CD14-positive monocyte (primary cell): Measurements from ENCODE around the gene KIF26B. TPM values are rescaled to one million over a fixed set of nuclear protein-coding genes. Genes with fewer than 3 reads are reported as not detected.

Experiments
- DNase-seq, 3 donors: peaks; one replicate each; pipeline ENCODE4 v3.0.0-alpha.2; 2011 to 2022
- H2AFZ ChIP-seq: 2 replicates; pipeline ENCODE4 v1.6.0; 2012; ENCODE audit warnings: mild to moderate bottlenecking, low read depth, low read length, inconsistent platforms; ENCODE audit not compliant: insufficient read depth, poor library complexity, severe bottlenecking
- H3K27ac ChIP-seq, 2 donors: 1 replicate in 1 of 2; 2 replicates in 1 of 2; pipeline ENCODE4 v1.5.1; 2012 to 2013; ENCODE audit warnings: low read length in 2 of 2, control low read depth in 1 of 2, inconsistent platforms in 1 of 2, low read depth in 1 of 2, mild to moderate bottlenecking in 1 of 2
- H3K27me3 ChIP-seq, 2 donors: one replicate each; pipeline versions ENCODE4 v1.6.0 to v1.6.1; 2011 to 2013; ENCODE audit warnings: low read length in 2 of 2; ENCODE audit not compliant: control insufficient read depth in 2 of 2, insufficient read depth in 2 of 2
- H3K36me3 ChIP-seq, 2 donors: replicated peaks in 1 of 2; 1 replicate in 1 of 2; 2 replicates in 1 of 2; pipeline versions ENCODE4 v1.5.1 to v1.6.1; 2012 to 2013; ENCODE audit warnings: low read length in 2 of 2, control low read depth in 1 of 2, inconsistent platforms in 1 of 2, mild to moderate bottlenecking in 1 of 2; ENCODE audit not compliant: insufficient read depth in 2 of 2, control insufficient read depth in 1 of 2
- H3K4me1 ChIP-seq, 2 donors: 1 replicate in 1 of 2; 2 replicates in 1 of 2; pipeline versions ENCODE4 v1.5.1 to v1.6.1; 2012 to 2013; ENCODE audit warnings: low read length in 2 of 2, control low read depth in 1 of 2, inconsistent platforms in 1 of 2, mild to moderate bottlenecking in 1 of 2, moderate library complexity in 1 of 2; ENCODE audit not compliant: insufficient read depth in 2 of 2, control insufficient read depth in 1 of 2
- H3K4me2 ChIP-seq: replicated peaks from 2 replicates; pipeline ENCODE3; 2012; ENCODE audit warnings: low read length, moderate library complexity, mild to moderate bottlenecking; ENCODE audit not compliant: poor library complexity, severe bottlenecking; ENCODE audit errors: extremely low read depth
- H3K4me3 ChIP-seq, 3 experiments: fragments of 200-600 bp in 1 of 3; sonication (generic) in 1 of 3; replicated peaks in 1 of 3; 1 replicate in 2 of 3; 2 replicates in 1 of 3; pipeline ENCODE4 v1.5.1; 2011 to 2013; ENCODE audit warnings: low read length in 3 of 3, mild to moderate bottlenecking in 3 of 3, control low read depth in 2 of 3, low read depth in 2 of 3, inconsistent platforms in 1 of 3, moderate library complexity in 1 of 3
- H3K79me2 ChIP-seq: 2 replicates; pipeline ENCODE4 v1.6.0; 2012; ENCODE audit warnings: mild to moderate bottlenecking, control low read depth, inconsistent platforms, low read length, moderate library complexity; ENCODE audit not compliant: insufficient read depth
- H3K9ac ChIP-seq: 2 replicates; pipeline ENCODE4 v1.6.0; 2017; ENCODE audit warnings: low read length, mild to moderate bottlenecking; ENCODE audit not compliant: insufficient read depth, poor library complexity, severe bottlenecking
- H3K9me3 ChIP-seq, 2 donors: replicated peaks in 1 of 2; 1 replicate in 1 of 2; 2 replicates in 1 of 2; pipeline versions ENCODE4 v1.5.1 to v1.6.1; 2012 to 2013; ENCODE audit warnings: low read length in 2 of 2, control low read depth in 1 of 2; ENCODE audit not compliant: control insufficient read depth in 1 of 2, insufficient read depth in 1 of 2
- H4K20me1 ChIP-seq: 2 replicates; pipeline ENCODE4 v1.6.0; 2012; ENCODE audit warnings: mild to moderate bottlenecking, low read length, control low read depth, moderate library complexity; ENCODE audit not compliant: insufficient read depth
- H3K27ac Mint-ChIP-seq, 7 donors: one replicate each; pipeline ENCODE4 v1.8.0; 2020; ENCODE audit warnings: mild to moderate bottlenecking in 7 of 7, mixed read lengths in 7 of 7, moderate library complexity in 6 of 7, inconsistent platforms in 2 of 7
- H3K27me3 Mint-ChIP-seq, 3 donors: one replicate each; pipeline ENCODE4 v1.8.0; 2021 to 2022; ENCODE audit warnings: low read depth in 3 of 3, mild to moderate bottlenecking in 3 of 3, mixed read lengths in 3 of 3, moderate library complexity in 3 of 3, inconsistent platforms in 1 of 3
- H3K36me3 Mint-ChIP-seq, 2 donors: one replicate each; pipeline ENCODE4 v1.8.0; 2020; ENCODE audit warnings: mixed read lengths in 2 of 2, inconsistent platforms in 1 of 2, mild to moderate bottlenecking in 1 of 2
- H3K4me1 Mint-ChIP-seq: one replicate; pipeline ENCODE4 v1.8.0; 2020; ENCODE audit warnings: mild to moderate bottlenecking, mixed read lengths
- H3K4me3 Mint-ChIP-seq, 2 donors: one replicate each; pipeline ENCODE4 v1.8.0; 2020; ENCODE audit warnings: mild to moderate bottlenecking in 2 of 2, mixed read lengths in 2 of 2, moderate library complexity in 1 of 2
- H3K9me3 Mint-ChIP-seq, 7 donors: one replicate each; pipeline ENCODE4 v1.8.0; 2020 to 2022; ENCODE audit warnings: mixed read lengths in 7 of 7, mild to moderate bottlenecking in 6 of 7, moderate library complexity in 6 of 7, inconsistent platforms in 2 of 7
- WGBS: methylation state at CpG from one replicate; pipeline ENCODE4 v1.1.5; 2013; ENCODE audit warnings: missing lambda C conversion rate; ENCODE audit not compliant: insufficient coverage; 5-methylcytosine and 5-hydroxymethylcytosine counted together
- intact Hi-C, 2 donors: fragments of 100-400 bp; cut with micrococcal nuclease; formaldehyde crosslinking; loops; one replicate each; pipeline versions ENCODE4 v1.15.0 to v1.15.1; 2023
- polyA plus RNA-seq, 3 donors: library from polyadenylated mRNA; depleted of rRNA in 1 of 3; unstranded in 2 of 3; stranded (reverse) in 1 of 3; fragments of 300-500 nt in 2 of 3; fragments of >200 nt in 1 of 3; fragmentation: Illumina TruSeq in 2 of 3; gene quantifications; 1 replicate in 2 of 3; 2 replicates in 1 of 3; pipeline ENCODE4 v1.2.3, GENCODE V29; 2012 to 2021
- TF ChIP-seq, protein P1 (sequence below): fragments of 200-600 bp; IDR thresholded peaks from one replicate; pipeline ENCODE4 v1.8.0; 2022; ENCODE audit warnings: antibody characterized with exemption, mild to moderate bottlenecking

Gene KIF26B
- polyA plus RNA-seq, 3 donors = 0.01 to 0.05 TPM; not detected in 1

DNA sequence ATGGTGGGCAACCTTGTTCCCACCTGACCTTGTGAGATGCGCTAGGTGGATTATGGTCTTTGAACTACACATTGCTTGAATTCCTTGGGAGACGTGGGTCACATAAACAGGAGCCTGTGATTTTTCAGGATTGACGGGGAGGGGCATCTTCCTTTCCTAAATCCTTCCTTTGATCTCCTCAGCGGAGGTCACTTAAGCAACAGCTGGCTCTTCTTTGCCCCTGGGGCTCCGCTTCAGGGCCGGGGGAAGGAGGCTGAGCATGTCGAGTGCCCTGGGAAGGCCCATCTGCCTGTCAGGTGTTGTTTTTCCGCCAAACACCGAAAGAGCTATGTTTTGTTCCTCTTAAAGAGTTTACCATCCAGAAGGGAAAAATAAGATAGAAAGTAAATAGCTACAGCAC, 40.6 kb downstream of the KIF26B start:
- no peak overlapping the region for H3K27ac ChIP-seq
- H3K36me3 Mint-ChIP-seq = no peaks in the 10 kb centered on the region
- TF ChIP-seq, protein P1, sequence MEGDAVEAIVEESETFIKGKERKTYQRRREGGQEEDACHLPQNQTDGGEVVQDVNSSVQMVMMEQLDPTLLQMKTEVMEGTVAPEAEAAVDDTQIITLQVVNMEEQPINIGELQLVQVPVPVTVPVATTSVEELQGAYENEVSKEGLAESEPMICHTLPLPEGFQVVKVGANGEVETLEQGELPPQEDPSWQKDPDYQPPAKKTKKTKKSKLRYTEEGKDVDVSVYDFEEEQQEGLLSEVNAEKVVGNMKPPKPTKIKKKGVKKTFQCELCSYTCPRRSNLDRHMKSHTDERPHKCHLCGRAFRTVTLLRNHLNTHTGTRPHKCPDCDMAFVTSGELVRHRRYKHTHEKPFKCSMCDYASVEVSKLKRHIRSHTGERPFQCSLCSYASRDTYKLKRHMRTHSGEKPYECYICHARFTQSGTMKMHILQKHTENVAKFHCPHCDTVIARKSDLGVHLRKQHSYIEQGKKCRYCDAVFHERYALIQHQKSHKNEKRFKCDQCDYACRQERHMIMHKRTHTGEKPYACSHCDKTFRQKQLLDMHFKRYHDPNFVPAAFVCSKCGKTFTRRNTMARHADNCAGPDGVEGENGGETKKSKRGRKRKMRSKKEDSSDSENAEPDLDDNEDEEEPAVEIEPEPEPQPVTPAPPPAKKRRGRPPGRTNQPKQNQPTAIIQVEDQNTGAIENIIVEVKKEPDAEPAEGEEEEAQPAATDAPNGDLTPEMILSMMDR = no peak
- H4K20me1 ChIP-seq = no peaks in the 10 kb centered on the region
- H3K27me3 ChIP-seq = peaks cover 3 to 6% of the 10 kb centered on the region in 2 donors
- no peak overlapping the region for H3K27ac Mint-ChIP-seq
- no peak overlapping the region for H3K4me3 Mint-ChIP-seq
- no peaks in the 10 kb centered on the region for H3K79me2 ChIP-seq
- H3K4me1 Mint-ChIP-seq = peaks cover 3% of the 10 kb centered on the region
- no peak for DNase-seq
- no peak overlapping the region for H3K4me2 ChIP-seq
- peaks cover 0 to 9% (median 0%) of the 10 kb centered on the region in 7 donors for H3K9me3 Mint-ChIP-seq
- H3K36me3 ChIP-seq = no peaks in the 10 kb centered on the region
- H3K27me3 Mint-ChIP-seq = peaks cover 18 to 38% (median 21%) of the 10 kb centered on the region in 3 donors
- intact Hi-C loops = no loop called here
- WGBS = 90% methylated on average over 2 of the region's 9 CpGs
- H2AFZ ChIP-seq = no peak overlapping the region
- no peaks in the 10 kb centered on the region for H3K4me1 ChIP-seq
- no peaks in the 10 kb centered on the region for H3K9me3 ChIP-seq
- no peak overlapping the region for H3K9ac ChIP-seq
- no peak overlapping the region for H3K4me3 ChIP-seq

DNA sequence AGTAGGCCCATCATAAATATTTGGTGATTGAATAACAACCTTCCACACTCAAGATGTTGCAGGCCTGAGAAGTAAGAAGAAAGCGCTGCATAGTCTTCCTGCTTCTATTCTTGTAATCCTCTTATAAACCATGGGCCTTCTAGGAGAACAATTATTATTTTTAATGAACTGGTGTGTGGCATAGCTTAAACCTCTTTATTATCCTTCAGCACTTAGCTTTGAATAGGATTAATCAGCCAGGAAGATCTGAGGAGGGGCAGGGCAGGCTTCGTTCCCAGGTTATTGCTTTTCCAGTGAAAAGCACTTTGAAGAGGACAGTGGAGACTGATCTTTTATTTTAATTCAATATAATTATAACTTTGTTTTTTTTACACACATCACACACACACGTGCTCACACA, 42.3 kb downstream of the KIF26B start:
- Histone ChIP-seq H3K27ac (no peak overlapping the region), H3K4me2 (no peak overlapping the region), H2AFZ (no peak overlapping the region), H3K9me3 (no peaks in the 10 kb centered on the region), H3K79me2 (no peaks in the 10 kb centered on the region), H4K20me1 (no peaks in the 10 kb centered on the region), H3K4me3 (no peak overlapping the region), H3K9ac (no peak overlapping the region), H3K36me3 (no peaks in the 10 kb centered on the region), H3K27me3 (peaks cover 3 to 6% of the 10 kb centered on the region in 2 donors), H3K4me1 (no peaks in the 10 kb centered on the region)
- intact Hi-C loops = no loop called here
- no peak overlapping the region for H3K27ac Mint-ChIP-seq
- WGBS = no CpG with 5 or more reads among the region's 3 CpGs
- peaks cover 3% of the 10 kb centered on the region for H3K4me1 Mint-ChIP-seq
- TF ChIP-seq, protein P1 = no peak
- peaks cover 19 to 42% (median 22%) of the 10 kb centered on the region in 3 donors for H3K27me3 Mint-ChIP-seq
- no peak for DNase-seq
- H3K9me3 Mint-ChIP-seq = peaks cover 0 to 9% (median 0%) of the 10 kb centered on the region in 7 donors
- H3K4me3 Mint-ChIP-seq = no peak overlapping the region
- no peaks in the 10 kb centered on the region for H3K36me3 Mint-ChIP-seq
